Fibroblast of the aortic adventitia (primary cell): ENCODE data around the gene SEPTIN6. TPM values are rescaled to one million over a fixed set of nuclear protein-coding genes. Genes with fewer than 3 reads are reported as not detected.

Experiments
- DNase-seq: peaks from one replicate; pipeline ENCODE4 v3.0.0-alpha.2; 2010; ENCODE audit warnings: low read depth
- H3K4me3 ChIP-seq: 2 replicates; pipeline ENCODE4 v1.5.1; 2011; ENCODE audit warnings: low read depth, mild to moderate bottlenecking, control low read depth, low read length, moderate library complexity
- CTCF ChIP-seq: IDR thresholded peaks from 2 replicates; pipeline ENCODE4 v1.5.1; 2011; ENCODE audit warnings: mild to moderate bottlenecking, low read length, control low read depth, inconsistent platforms; ENCODE audit not compliant: insufficient read depth
- total RNA-seq: library from RNA; depleted of rRNA; stranded (reverse); fragments of >200 nt; gene quantifications from 2 replicates; pipeline ENCODE4 v1.2.3, GENCODE V29; 2012; ENCODE audit warnings: low replicate concordance

SEPTIN6 gene
- total RNA-seq, 1 donor, result 7.0 TPM

- no peak for DNase-seq
- TF ChIP-seq CTCF, result no peak
- H3K4me3 ChIP-seq, result no peak overlapping the region
These were observed 10.7 kb downstream of the SEPTIN6 start for GRCh38 chrX:119682019-119682989.

DNA sequence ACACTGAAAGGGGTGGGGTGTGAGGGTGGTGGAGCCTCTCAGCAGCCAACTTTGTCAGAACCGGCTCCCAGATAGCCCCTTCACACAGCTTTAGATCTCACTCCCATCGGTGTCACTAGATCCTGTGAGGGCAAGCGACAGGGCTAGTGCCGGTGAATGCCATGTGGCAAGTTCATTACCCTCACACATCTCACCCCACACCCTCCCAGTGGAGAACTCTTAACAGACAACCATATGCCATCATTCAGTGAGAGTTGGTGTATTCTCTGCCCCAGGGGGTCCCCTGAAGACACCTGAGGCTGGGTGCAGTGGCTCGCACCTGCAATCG lies 15.3 kb downstream of the SEPTIN6 start:
- no peak overlapping the region for H3K4me3 ChIP-seq
- DNase-seq, result no peak
- no peak for TF ChIP-seq CTCF

GRCh38 chrX:119676949-119677653 lies 15.9 kb downstream of the SEPTIN6 start:
- no peak overlapping the region for H3K4me3 ChIP-seq
- TF ChIP-seq CTCF, result no peak
- no peak for DNase-seq

- no peak for TF ChIP-seq CTCF
- no peak overlapping the region for H3K4me3 ChIP-seq
- DNase-seq, result no peak
These were observed 19.6 kb downstream of the SEPTIN6 start for GRCh38 chrX:119673336-119673735.

GRCh38 chrX:119672426-119672825 lies 20.5 kb downstream of the SEPTIN6 start:
- TF ChIP-seq CTCF, result no peak
- no peak for DNase-seq
- no peak overlapping the region for H3K4me3 ChIP-seq

DNA sequence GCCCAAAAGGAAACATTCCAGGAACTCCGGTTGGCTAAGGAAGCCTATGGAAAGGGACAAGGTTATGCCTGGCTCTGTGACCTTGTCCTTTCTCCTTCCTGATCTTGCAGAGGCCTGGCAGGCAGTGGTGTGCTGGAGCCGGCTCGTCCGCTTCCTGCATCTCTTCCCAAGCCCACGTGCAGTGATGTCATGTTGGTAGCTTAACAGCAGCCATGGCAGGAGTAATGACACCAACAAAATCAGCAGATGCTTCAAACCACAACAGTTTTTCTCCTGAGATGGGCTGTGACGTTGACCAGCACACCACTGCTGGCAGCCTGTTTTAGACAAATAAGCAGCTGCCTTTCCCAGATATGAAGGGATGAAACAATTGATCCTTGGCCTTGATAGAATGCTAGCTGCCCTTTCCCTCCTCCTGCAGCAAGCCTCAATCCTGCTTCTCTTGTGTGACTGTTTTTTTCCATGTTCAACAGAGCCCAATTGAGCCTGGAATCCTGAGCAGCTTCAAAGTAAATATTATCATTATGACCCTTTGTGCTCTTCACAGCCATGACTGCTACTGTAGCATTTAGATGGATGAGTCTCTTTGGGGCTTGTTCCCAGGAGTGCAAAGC lies 23.4 kb downstream of the SEPTIN6 start:
- TF ChIP-seq CTCF, result no peak
- DNase-seq, result no peak

More for the DNA sequence above, 23.4 kb downstream of the SEPTIN6 start:
- no peak overlapping the region for H3K4me3 ChIP-seq
